Fibroblast of skin of left quadriceps (primary cell): ENCODE measurements around the gene RBM24.
"Not testable (repeated sequence)": the region's sequence is repeated elsewhere in the genome, so short reads cannot be mapped to it uniquely, and the experiment has no call there.

Source experiments
- DNase-seq, 2 experiments: peaks; one replicate each; pipeline ENCODE4 v3.0.0-alpha.2; 2013; ENCODE audit warnings: low read depth in 2 of 2

RBM24 gene

DNA sequence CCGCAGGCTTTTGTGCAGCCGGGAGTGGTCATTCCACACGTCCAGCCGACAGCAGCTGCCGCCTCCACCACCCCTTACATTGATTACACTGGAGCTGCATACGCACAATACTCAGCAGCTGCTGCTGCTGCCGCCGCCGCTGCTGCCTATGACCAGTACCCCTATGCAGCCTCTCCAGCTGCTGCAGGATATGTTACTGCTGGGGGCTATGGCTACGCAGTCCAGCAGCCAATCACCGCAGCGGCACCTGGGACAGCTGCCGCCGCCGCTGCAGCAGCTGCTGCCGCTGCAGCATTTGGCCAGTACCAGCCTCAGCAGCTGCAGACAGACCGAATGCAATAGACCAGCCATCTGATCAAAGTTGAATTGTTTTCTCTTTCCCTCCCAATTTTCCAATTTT lies 10.6 kb downstream of the RBM24 start:
- DNase-seq = no peak

DNA sequence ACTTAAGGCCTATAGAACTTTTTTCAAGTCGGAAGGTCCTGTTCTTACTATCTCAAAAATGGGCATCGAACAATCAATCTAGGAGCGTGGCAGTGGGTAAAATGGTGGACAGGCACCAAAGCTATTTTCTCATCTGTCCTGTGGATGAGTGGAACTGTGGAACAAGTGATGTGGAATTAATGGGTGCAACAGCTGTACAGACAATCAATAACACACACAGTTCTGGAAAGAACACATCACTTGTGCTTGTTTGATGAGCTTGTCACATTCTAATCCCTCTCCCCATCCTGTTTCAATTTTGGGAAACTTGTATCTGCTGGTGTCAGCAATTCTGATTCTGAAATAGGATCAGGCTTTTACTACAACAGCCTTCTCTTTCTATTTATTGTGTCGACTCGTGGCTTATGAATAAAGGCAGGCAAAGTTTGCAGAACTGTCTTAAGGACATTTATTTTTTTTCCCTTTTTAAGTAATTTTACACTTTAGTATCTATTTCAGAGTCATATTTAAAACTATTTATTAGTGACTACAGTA lies 11.5 kb downstream of the RBM24 start:
- DNase-seq = no peak

DNA sequence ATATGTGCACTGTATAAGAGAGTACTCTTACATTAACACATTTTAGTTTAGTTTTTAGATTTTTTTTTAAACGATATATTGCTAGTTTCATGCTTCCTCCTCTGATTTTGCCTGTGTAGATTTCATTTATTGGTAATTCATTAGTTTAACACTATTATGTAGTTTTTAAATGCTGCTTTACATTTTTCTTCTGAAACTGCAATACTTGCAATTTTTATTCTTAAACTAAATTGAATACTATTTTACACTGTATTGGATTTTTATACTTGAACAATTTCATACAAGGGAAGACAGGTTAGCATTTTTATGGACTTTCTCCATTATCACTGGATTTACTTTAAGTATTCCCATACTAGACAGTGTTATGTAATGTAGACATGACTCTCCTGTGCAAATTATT lies 12.2 kb downstream of the RBM24 start:
- DNase-seq = no peak

DNA sequence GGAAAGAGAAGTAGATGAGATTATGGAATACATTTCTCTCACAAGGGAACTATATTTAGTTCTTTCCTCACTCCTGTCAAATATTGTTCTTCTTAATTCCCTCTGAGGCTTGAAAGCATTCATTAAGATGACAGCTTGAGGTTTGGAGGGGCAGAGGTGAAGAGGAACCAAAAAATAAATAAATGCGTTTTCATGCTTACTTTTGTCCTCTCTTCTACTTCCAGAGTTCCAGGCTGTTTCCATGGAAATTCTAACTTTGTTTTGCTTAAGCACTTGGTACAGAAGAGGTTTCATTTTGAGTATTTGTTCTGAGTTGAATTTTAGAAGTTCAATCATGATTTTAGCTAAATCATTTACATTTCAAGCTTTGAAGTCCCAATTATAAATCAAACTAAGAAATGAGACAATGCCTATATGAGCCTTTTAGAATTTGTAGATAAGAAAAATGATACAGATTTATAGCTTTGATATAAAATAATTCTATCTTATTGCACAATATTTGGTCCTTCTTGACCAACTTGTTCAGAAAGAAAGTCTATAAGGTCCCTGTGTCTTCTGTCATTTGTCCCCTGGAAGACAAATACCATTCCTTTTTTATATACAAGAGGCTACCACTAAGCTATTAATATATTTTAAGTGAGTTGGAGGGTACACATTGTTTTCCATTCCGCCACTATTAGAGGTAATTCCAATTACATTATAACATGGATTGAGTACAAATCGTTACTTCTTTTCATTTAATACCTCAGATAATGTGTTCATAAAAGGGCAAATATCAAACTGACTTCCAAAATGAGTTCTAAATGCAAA lies 16.3 kb downstream of the RBM24 start:
- no peak for DNase-seq

DNA sequence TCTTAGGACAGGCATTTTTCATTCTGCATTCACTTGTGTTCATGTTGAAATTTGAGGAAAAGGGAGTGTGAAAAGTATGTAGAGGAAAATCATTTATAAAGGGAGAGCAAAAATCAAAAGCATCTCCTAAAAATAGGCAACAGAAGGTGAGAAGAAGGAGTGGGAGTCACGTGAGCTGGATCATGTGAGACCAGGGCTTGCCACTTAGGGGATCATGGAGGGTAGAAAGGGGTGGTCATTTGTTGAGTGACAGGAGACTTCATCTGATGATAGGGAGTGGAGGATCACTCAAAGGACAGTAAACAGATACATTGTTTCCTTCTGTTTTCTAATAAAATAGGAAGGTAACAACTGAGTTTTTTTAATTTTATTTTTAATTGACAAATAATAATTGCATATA lies 17.1 kb downstream of the RBM24 start:
- no peak for DNase-seq

DNA sequence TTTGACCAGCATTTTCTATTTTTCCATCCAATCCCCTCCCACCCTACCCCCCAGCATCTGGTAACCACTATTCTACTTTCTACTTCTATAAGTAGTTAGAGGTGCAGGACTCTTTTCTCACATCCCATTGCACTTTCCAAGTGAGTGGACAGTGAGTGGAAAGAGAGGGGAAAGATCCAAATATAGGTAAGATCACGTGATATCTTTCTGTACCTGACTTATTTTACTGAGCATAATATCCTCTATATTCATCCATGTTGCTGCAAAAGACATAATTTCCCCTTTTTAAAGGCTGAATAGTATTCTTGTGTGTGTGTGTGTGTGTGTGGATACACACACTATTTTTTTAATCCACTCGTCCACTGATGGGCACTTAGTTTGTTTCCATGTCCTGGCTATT lies 18.1 kb downstream of the RBM24 start:
- no peak for DNase-seq

DNA sequence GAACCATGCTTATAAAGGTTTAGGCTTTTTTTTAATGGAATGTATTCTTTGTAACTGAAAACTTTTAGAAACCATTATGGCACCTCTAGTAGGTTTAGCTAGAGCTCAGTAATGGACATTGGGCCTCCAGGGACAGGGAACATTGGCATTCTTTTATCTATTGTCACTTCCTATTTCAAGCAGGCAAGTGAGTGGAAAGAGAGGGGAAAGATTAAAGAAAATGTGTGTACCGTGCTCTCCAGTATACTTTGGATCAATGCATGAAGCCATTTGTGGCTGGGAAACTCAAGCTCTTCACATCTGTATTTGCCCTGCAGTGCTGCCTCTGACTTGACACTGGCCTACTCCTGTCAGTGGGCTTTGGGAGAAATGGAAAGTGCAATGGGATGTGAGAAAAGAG lies 18.6 kb downstream of the RBM24 start:
- DNase-seq = no peak

DNA sequence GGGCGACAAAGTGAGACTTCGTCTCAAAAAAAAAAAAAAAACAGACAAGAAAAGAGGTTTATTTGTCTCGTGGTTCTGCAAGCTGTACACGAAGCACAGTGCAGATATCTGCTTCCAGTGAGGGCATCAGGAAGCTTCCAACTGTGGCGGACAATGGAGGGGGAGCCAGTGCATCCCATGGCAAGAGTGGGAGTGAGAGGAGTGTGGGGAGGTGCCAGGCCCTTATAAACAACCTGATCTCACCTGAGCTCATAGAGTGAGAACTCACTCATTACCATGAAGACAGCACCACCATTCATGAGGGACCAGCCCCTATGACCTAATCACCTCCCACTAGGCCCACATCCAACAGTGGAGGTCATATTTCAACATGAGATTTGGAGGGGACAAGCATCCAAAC lies 19.5 kb downstream of the RBM24 start:
- no peak for DNase-seq

DNA sequence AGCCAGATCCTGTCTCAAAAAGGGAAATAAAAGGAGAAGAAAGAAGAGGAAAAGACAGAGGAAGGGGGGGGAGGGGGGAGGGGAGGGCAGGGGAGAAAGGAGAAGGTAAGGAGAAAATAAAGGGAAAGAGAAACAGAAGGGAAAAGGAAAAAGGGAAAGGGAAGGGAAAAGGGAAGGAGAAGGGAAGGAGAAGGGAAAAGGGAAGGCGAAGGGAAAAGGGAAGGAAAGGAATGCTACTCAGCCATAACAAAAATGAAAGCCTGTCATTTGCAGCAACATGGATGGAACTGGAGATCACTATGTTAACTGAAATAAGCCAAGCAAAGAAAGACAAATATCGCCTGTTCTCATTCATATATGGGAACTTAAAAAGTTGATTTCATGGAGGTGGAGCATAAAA lies 22.3 kb downstream of the RBM24 start:
- no peak for DNase-seq

DNA sequence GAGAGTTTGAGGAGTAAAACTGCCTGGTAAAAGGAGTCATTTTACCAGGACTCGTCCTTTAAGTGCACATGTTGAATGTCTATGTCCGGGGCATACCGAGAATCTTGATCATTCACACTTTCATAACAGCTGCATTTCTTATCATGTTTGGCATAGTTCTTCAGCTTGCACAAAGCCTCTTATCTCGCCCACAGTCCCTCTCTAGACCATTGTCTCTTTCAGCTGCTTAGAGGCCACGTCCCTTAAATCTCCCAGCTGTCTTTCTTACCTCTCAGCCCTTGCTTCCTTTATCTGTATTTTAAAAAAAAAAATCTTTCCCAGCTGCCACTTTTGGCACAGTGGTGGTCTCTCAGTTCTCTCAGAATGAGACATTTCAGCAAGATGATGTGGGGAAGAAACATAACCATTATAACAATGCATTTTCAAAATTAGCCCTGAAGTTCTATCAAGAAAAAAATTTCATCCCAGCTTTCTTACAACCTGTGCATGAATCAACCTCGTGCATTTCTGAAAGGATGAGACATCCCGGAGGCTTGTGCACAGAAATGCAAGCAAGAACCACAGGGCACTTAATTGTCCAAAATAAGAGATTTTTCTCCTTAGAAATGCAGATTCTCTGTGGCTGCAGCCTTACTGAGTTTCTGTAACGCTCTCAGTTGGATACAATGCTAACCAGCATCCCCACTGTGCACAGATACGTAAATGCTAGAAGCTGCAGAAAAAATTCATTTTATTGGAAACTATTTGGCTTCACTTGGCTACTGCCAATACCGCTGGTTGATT lies 24.2 kb downstream of the RBM24 start:
- DNase-seq = no peak

DNA sequence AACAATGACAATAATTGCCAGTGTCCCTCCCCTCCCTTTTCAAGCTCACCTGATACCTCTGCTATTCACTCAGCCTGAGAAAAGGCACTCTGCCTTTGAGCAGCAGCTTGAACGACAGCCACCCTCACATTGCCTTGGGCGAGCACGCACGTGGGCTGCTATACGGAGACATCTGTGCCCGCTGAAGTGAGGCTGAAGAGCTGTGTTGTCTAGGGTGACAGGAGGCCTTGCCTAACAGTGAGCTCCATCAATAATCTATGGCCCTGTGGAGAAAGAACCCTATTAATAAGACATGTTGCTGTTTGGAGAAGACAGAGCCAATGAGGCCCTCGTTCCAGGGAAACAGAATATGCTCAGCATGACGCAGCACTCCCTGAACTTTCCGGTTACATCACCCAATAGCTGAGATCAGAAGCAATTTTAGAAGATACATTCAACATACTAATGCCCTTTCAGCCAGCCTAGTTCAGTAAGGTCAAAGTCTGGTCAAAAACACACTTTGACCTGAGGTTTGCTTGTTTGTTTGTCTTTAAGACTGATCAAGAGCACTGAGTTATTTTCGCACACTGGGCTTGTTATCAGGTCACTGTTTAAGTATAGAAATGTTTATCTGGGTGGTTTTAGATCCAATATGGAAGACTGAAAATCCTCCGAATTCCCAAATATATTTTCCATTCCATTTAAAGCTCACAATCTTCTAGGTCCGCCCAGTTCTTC lies 30.6 kb downstream of the RBM24 start:
- peak in 1 of 2 experiments; percentile 17 for DNase-seq

DNA sequence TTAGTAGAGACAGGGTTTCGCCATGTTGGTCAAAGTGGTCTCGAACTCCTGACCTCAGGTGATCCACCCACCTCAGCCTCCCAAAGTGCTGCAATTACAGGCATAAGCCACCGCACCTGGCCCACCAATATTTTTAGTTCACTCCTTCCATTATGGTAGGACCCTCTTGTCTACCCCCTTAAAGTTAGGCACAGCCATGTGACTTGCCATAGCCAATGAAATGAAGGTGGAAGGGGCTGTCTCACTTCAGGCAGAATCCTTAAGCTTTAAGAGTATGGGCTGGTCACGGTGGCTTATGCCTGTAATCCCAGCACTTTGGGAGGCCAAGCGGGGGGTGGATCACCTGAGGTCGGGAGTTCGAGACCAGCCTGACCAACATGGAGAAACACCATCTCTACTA lies 32.1 kb downstream of the RBM24 start:
- not testable (repeated sequence) for DNase-seq

DNA sequence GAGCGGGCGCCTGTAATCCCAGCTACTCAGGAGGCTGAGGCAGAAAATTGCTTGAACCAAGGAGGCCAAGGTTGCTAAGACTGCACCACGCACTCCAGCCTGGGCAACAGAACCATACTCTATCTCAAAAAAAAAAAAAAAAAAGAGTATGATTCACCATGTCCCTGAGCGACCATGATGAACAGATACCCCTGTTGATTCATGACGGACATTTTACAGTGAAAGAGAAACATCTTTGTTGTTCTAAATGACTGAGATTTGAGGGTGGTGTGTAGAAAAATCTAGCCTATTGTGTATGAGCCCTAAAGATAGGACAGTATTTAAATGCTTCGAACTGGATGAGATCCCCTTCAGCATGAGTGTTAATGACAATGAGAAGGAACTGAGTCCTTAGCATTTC lies 32.8 kb downstream of the RBM24 start:
- DNase-seq = no peak

DNA sequence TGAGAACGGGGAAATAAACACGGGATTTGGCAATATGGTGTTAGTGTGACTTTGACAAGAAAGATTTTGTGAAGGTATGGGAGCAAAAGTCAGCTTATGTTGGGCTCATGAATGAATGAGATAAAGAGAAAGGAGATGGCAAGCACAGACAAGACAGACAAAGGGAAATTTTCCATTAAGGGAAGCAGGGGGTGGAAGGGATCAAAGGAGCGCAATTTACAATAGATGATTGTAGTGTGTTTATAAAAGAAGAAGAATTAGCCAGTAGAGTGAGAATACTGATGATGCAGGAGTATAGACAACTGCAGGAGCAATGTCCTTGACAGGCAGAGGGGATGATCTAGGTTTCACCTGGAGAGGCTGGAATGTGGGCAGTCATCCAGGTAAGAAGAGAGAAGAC lies 34.1 kb downstream of the RBM24 start:
- no peak for DNase-seq

DNA sequence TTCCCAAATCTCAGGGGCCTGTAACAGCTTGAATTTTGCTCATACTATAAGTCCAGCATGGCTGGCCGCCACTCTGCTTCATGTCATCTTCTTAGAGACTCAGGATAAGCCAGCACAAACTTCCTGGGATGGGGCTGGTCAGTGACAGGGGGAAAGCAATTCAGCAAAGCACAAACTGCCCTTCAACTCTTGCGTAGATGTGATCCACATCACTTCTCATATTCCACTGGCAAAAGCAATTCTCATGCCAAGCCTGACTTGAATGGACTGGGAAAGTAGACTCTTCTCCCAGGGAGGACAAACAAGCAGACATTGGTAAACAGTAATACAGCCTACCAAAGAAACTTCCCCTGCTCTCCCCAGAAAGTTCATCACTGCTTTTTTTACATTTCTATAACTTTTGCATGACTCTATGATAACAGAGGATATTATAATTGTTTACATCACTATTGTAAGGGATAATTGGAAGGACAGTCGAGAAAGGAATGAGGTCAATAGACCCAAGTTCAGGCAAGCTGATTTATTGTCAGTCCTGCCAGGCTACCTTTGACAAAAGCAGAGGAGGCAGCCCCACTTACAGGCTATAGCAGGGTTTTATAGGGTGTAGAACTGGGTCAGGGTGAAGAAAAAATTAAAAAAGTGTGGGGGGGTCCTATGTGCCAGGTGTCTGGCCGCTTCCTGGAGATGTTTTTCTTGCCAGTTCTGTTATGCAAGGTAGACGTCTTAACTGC lies 37.4 kb downstream of the RBM24 start:
- no peak for DNase-seq

DNA sequence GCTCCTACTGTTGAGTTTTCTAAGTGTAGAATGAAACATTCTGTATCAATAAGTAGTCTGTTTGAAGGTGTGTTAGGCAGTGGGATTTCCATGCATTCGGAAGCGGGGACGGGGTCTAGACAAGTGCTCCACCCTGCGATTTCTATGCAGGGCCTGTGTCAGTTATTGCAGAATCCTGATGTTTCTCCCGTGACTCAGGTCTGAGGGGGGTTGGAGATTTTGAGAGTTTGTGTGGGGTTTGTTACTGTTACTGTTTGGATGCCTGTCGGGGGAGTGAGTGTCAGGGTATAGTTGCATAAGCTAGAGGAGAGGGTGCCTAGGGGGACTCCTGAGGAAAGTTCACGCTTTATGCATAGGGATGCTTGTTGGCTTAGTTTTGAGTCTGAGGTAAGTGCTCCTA lies 39.1 kb downstream of the RBM24 start:
- not testable (repeated sequence) for DNase-seq

DNA sequence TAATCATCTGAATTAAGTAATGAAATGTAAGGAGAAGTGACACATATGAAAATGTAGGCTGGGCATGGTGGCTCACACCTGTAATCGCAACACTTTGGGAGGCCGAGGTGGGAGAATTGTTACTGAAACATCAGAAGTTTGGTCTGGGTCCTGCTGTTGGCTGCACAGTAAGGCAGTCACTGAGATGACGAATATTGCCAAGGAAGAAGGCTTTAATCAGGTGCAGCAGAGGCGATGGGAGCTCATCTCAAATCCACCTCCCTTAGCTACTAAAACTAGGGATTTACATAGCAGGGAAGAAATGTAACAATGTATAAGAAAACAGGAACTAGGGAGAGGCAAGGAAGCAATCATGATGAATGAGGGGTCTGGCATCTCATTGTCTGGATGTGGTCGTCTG lies 50.1 kb downstream of the RBM24 start:
- no peak for DNase-seq

DNA sequence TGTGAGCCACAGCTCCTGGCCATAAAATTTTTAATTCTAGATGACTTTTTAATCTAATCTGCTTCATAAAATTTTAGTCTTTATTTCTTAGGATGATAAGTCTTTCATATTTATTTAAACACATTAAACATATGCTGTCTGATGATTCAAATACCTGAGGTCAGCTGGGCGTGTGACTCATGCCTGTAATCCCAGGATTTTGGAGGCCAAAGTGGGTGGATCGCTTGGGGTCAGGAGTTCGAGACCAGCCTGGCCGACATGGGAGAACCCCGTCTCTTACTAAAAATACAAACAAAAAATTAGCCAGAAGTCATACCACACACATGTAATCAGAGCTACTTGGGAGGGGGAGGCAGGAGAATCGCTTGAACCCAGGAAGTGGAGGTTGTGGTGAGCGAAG lies 53.1 kb downstream of the RBM24 start:
- no peak for DNase-seq

DNA sequence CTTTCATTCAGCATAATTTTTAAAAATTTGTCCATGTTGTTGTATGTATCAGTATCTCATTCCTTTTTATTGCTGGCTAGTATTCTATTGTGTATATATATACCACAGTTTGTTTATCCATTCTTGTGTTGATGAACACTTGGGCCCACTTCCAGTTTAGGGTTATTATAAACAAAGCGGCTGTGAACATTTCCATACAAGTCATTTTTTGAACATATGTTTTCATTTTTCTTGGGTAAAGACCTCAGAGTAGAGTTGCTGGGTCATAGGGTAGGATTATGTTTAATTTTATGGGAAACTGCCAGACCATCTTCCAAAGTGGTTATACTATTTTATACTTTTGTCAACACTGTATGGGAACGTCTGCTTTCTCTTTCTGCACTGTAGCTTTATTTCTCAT lies 55.3 kb downstream of the RBM24 start:
- DNase-seq = peak; percentile 52 to 61

DNA sequence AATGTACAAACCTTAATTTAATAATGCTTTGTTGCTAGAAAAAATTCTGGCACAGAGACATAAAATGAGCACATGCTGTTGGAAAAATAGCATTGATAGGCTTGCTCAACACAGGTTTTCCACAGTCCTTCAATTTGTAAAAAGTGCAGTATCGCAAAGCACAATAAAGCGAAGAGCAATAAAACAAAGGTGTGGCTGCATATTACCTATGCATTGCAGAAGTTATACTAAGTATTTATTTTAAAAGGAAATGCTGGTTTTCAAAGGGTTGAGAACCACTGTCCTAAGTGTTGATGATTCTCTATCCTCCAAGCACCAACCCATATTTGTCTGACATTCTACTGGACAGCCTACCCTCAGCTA lies 58.1 kb downstream of the RBM24 start:
- DNase-seq = no peak

DNA sequence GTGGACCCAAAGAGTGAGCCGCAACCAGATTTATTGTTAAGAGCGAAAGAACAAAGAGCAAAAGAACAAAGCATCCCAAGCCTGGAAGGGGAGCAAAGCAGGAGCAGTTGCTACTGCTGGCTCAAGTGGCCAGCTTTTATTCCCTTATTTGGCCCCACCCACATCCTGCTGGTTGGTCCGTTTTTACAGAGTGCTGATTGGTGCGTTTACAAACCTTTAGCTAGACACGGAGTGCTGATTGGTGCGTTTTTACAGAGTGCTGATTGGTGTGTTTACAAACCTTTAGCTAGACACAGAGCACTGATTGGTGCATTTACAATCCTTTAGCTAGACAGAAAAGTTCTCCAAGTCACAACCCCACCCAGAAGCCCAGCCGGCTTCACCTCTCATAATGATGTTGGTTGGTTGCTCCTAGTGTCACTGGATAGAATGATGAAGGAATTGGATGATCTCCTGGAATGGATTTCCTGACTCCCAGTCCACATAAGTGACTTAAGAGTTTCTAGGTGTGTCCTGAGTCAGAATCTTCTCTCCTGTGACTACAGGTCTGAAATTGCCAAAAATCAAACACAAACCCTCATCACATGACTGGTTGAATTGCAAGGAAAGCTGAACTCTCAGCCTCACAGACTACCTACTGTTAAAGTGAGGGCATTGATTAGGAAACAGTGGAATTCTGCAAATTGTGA lies 60.1 kb downstream of the RBM24 start:
- no peak for DNase-seq
